ENCODE measurements around the gene SARDH. TPM values are rescaled to one million over a fixed set of nuclear protein-coding genes. Genes with fewer than 3 reads are reported as not detected.

SARDH gene
- total and polyA plus RNA-seq, 2 of the 13 experiments (the other 11 are each of a cell fraction or from before 2014, with no cell fraction given), result 11.6 to 34.9 TPM

- TF ChIP-seq, protein P1, sequence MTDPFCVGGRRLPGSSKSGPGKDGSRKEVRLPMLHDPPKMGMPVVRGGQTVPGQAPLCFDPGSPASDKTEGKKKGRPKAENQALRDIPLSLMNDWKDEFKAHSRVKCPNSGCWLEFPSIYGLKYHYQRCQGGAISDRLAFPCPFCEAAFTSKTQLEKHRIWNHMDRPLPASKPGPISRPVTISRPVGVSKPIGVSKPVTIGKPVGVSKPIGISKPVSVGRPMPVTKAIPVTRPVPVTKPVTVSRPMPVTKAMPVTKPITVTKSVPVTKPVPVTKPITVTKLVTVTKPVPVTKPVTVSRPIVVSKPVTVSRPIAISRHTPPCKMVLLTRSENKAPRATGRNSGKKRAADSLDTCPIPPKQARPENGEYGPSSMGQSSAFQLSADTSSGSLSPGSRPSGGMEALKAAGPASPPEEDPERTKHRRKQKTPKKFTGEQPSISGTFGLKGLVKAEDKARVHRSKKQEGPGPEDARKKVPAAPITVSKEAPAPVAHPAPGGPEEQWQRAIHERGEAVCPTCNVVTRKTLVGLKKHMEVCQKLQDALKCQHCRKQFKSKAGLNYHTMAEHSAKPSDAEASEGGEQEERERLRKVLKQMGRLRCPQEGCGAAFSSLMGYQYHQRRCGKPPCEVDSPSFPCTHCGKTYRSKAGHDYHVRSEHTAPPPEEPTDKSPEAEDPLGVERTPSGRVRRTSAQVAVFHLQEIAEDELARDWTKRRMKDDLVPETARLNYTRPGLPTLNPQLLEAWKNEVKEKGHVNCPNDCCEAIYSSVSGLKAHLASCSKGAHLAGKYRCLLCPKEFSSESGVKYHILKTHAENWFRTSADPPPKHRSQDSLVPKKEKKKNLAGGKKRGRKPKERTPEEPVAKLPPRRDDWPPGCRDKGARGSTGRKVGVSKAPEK (CRISPR knock-in tag; IDR thresholded peaks at IDR 0.05; ENCODE audit: borderline replicate concordance), result no peak
- TF ChIP-seq ZC3H13 (CRISPR knock-in tag; IDR thresholded peaks at IDR 0.05) (no peak), ZNF367 (CRISPR knock-in tag; IDR thresholded peaks at IDR 0.05; ENCODE audit: borderline replicate concordance) (no peak), TCF7L2 (IDR thresholded peaks at IDR 0.05; ENCODE audit: low read depth, low read length) (no peak), ZNF17 (CRISPR knock-in tag; IDR thresholded peaks at IDR 0.05) (no peak), HCFC1 (IDR thresholded peaks at IDR 0.05; ENCODE audit: low read depth, low read length) (no peak), ISX (CRISPR knock-in tag; conservative IDR thresholded peaks at IDR 0.05) (no peak), ZNF713 (CRISPR knock-in tag; IDR thresholded peaks at IDR 0.05) (no peak), ZNF253 (CRISPR knock-in tag; IDR thresholded peaks at IDR 0.05; ENCODE audit: borderline replicate concordance) (no peak), ATAD3A (CRISPR knock-in tag; IDR thresholded peaks at IDR 0.05) (no peak), ZBTB21 (CRISPR knock-in tag; IDR thresholded peaks at IDR 0.05) (no peak), ESRRA (CRISPR knock-in tag; IDR thresholded peaks at IDR 0.05; ENCODE audit: low read depth) (peak; percentile 83; the same call in 1 of the 2 replicates), ZNF710 (CRISPR knock-in tag; IDR thresholded peaks at IDR 0.05; ENCODE audit: borderline replicate concordance) (no peak; the same call in 1 of the 2 replicates), NCOA2 (CRISPR knock-in tag; IDR thresholded peaks at IDR 0.05) (peak; percentile 66), ZNF549 (CRISPR knock-in tag; IDR thresholded peaks at IDR 0.05) (peak; percentile 89; the same call in 1 of the 2 replicates), ZSCAN25 (CRISPR knock-in tag; IDR thresholded peaks at IDR 0.05) (no peak; the same call in none of the 2 replicates), ZFP62 (CRISPR knock-in tag; IDR thresholded peaks at IDR 0.05) (no peak), RBFOX2 (IDR thresholded peaks at IDR 0.05; ENCODE audit: low read depth, low read length) (peak; percentile 57; the same call in 1 of the 2 replicates)
- TF ChIP-seq, protein P2, sequence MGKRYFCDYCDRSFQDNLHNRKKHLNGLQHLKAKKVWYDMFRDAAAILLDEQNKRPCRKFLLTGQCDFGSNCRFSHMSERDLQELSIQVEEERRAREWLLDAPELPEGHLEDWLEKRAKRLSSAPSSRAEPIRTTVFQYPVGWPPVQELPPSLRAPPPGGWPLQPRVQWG (CRISPR knock-in tag; IDR thresholded peaks at IDR 0.05; ENCODE audit: borderline replicate concordance, low read depth), result no peak
- TF ChIP-seq, protein P3, sequence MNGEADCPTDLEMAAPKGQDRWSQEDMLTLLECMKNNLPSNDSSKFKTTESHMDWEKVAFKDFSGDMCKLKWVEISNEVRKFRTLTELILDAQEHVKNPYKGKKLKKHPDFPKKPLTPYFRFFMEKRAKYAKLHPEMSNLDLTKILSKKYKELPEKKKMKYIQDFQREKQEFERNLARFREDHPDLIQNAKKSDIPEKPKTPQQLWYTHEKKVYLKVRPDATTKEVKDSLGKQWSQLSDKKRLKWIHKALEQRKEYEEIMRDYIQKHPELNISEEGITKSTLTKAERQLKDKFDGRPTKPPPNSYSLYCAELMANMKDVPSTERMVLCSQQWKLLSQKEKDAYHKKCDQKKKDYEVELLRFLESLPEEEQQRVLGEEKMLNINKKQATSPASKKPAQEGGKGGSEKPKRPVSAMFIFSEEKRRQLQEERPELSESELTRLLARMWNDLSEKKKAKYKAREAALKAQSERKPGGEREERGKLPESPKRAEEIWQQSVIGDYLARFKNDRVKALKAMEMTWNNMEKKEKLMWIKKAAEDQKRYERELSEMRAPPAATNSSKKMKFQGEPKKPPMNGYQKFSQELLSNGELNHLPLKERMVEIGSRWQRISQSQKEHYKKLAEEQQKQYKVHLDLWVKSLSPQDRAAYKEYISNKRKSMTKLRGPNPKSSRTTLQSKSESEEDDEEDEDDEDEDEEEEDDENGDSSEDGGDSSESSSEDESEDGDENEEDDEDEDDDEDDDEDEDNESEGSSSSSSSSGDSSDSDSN (CRISPR knock-in tag; IDR thresholded peaks at IDR 0.05), result peak; percentile 58
- TF ChIP-seq, protein P4, sequence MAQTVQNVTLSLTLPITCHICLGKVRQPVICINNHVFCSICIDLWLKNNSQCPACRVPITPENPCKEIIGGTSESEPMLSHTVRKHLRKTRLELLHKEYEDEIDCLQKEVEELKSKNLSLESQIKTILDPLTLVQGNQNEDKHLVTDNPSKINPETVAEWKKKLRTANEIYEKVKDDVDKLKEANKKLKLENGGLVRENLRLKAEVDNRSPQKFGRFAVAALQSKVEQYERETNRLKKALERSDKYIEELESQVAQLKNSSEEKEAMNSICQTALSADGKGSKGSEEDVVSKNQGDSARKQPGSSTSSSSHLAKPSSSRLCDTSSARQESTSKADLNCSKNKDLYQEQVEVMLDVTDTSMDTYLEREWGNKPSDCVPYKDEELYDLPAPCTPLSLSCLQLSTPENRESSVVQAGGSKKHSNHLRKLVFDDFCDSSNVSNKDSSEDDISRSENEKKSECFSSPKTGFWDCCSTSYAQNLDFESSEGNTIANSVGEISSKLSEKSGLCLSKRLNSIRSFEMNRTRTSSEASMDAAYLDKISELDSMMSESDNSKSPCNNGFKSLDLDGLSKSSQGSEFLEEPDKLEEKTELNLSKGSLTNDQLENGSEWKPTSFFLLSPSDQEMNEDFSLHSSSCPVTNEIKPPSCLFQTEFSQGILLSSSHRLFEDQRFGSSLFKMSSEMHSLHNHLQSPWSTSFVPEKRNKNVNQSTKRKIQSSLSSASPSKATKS (CRISPR knock-in tag; IDR thresholded peaks at IDR 0.05), result no peak
Measured at GRCh38 chr9:133715866-133716563, 22.1 kb downstream of the SARDH start (continued).
